HCT116 (cell line): ENCODE measurements around the gene CST6. TPM values are rescaled to one million over a fixed set of nuclear protein-coding genes. Genes with fewer than 3 reads are reported as not detected.

Experiments
- ATAC-seq: fragments of 200-7000 bp; cut with Tn5 transposase; 2 replicates; pipeline ENCODE4 v1.9.1; 2020; ENCODE audit warnings: mild to moderate bottlenecking, moderate library complexity
- BruUV-seq: library from RNA; stranded (reverse); fragments of 400-500 nt; replicated peaks from 2 replicates; lab custom pipeline; 2021; lab: Mats Ljungman, UMichigan
- CTCF ChIA-PET: fragments of 300-600 bp; sonication (Branson Sonifier 250); formaldehyde crosslinking; loops from one replicate; lab custom pipeline; 2021; ENCODE audit warnings: antibody characterized with exemption; lab: Charles Lee
- POLR2A ChIA-PET: fragments of 300-600, 350-600 bp; sonication (Branson Sonifier 250); formaldehyde crosslinking; loops from one replicate; lab custom pipeline; 2021; ENCODE audit warnings: antibody characterized with exemption; lab: Charles Lee
- RAD21 ChIA-PET, 2 experiments: fragments of 300-600 bp; sonication (Branson Sonifier 250); formaldehyde crosslinking; loops; one replicate each; lab custom pipeline; 2023; ENCODE audit warnings: low total read pairs in 2 of 2; ENCODE audit not compliant: uncharacterized antibody in 2 of 2, unreplicated experiment in 2 of 2, low non-redundant PET in 1 of 2; lab: Charles Lee
- DNase-seq: peaks from one replicate; pipeline ENCODE4 v3.0.0-alpha.2; 2010; ENCODE audit warnings: low read depth, low spot score
- H2AFZ ChIP-seq: fragments of 200-600 bp; shearing (Covaris generic), sonication (generic); 2 replicates; pipeline ENCODE4 v1.6.1; 2017; ENCODE audit warnings: low read depth, mixed run types, mixed read lengths, antibody characterized with exemption, low read length; ENCODE audit not compliant: poor library complexity, severe bottlenecking
- H3K27ac ChIP-seq: 2 replicates; pipeline ENCODE4 v1.5.1; 2012; ENCODE audit warnings: low read depth, low read length
- H3K27me3 ChIP-seq: fragments of 200-600 bp; sonication (generic); 2 replicates; pipeline ENCODE4 v1.6.1; 2016; ENCODE audit warnings: mixed run types, low read length, mixed read lengths; ENCODE audit not compliant: insufficient read depth
- H3K36me3 ChIP-seq, 2 experiments: fragments of 200-500 bp in 1 of 2; fragments of 200-600 bp in 1 of 2; sonication (Bioruptor generic) in 1 of 2; sonication (generic) in 1 of 2; 2 replicates each; pipeline versions ENCODE4 v1.5.1 to v1.6.1; 2014 to 2016; ENCODE audit warnings: low read length in 2 of 2, inconsistent platforms in 1 of 2, mixed read lengths in 1 of 2, mixed run types in 1 of 2; ENCODE audit not compliant: insufficient read depth in 2 of 2, control insufficient read depth in 1 of 2
- H3K4me1 ChIP-seq, 2 experiments: fragments of 200-600 bp in 1 of 2; sonication (generic) in 1 of 2; 2 replicates each; pipeline versions ENCODE4 v1.5.1 to v1.6.1; 2012 to 2017; ENCODE audit warnings: low read length in 2 of 2, inconsistent platforms in 1 of 2, mild to moderate bottlenecking in 1 of 2, mixed read lengths in 1 of 2, mixed run types in 1 of 2, moderate library complexity in 1 of 2; ENCODE audit not compliant: insufficient read depth in 2 of 2, control insufficient read depth in 1 of 2
- H3K4me2 ChIP-seq: fragments of 200-600 bp; sonication (generic); 2 replicates; pipeline ENCODE4 v1.6.1; 2017; ENCODE audit warnings: mixed run types, low read length, mixed read lengths
- H3K4me3 ChIP-seq, 2 experiments: fragments of 200-600 bp in 1 of 2; sonication (generic) in 1 of 2; replicated peaks in 1 of 2; 2 replicates each; pipeline ENCODE4 v1.5.1; 2011 to 2016; ENCODE audit warnings: low read length in 2 of 2, control low read depth in 1 of 2, low read depth in 1 of 2, mild to moderate bottlenecking in 1 of 2, mixed read lengths in 1 of 2, mixed run types in 1 of 2
- H3K79me2 ChIP-seq: fragments of 200-600 bp; sonication (generic); 2 replicates; pipeline ENCODE4 v1.6.1; 2017; ENCODE audit warnings: mild to moderate bottlenecking, mixed run types, low read length, moderate library complexity, mixed read lengths; ENCODE audit not compliant: insufficient read depth
- H3K9ac ChIP-seq: fragments of 200-600 bp; sonication (generic); 2 replicates; pipeline ENCODE4 v1.6.1; 2016; ENCODE audit warnings: low read length, mixed read lengths
- H3K9me2 ChIP-seq: fragments of 200-600 bp; sonication (generic), shearing (Covaris generic); 2 replicates; pipeline ENCODE4 v1.6.1; 2017; ENCODE audit warnings: mixed run types, mild to moderate bottlenecking, moderate library complexity; ENCODE audit not compliant: insufficient read depth
- H3K9me3 ChIP-seq, 2 experiments: fragments of 200-500 bp in 1 of 2; fragments of 200-600 bp in 1 of 2; sonication (Bioruptor generic) in 1 of 2; sonication (generic) in 1 of 2; 2 replicates each; pipeline ENCODE4 v1.6.1; 2014 to 2017; ENCODE audit warnings: low read length in 2 of 2, mixed read lengths in 2 of 2, inconsistent platforms in 1 of 2, low read depth in 1 of 2, mild to moderate bottlenecking in 1 of 2, mixed run types in 1 of 2, moderate library complexity in 1 of 2; ENCODE audit not compliant: control insufficient read depth in 1 of 2, insufficient read depth in 1 of 2
- H4K20me1 ChIP-seq: fragments of 200-600 bp; sonication (generic), shearing (Covaris generic); 2 replicates; pipeline ENCODE4 v1.6.1; 2017; ENCODE audit warnings: mixed run types, mild to moderate bottlenecking, moderate library complexity; ENCODE audit not compliant: insufficient read depth
- CTCF ChIP-seq, 3 experiments: fragments of 200-600 bp in 1 of 3; sonication (generic) in 1 of 3; IDR thresholded peaks in 2 of 3; conservative IDR thresholded peaks in 1 of 3; 2 replicates each; pipeline ENCODE4 v1.5.1; 2012 to 2017; ENCODE audit warnings: low read depth in 2 of 3, low read length in 2 of 3, antibody characterized with exemption in 1 of 3, borderline replicate concordance in 1 of 3, control low read depth in 1 of 3, mild to moderate bottlenecking in 1 of 3, mixed read lengths in 1 of 3, mixed run types in 1 of 3, moderate library complexity in 1 of 3; ENCODE audit not compliant: insufficient read depth in 1 of 3
- EGR1 ChIP-seq: IDR thresholded peaks from 2 replicates; pipeline ENCODE4 v1.6.1; 2012; ENCODE audit warnings: low read depth
- EZH2 ChIP-seq: fragments of 200-600 bp; sonication (generic); IDR thresholded peaks from 2 replicates; pipeline ENCODE4 v1.6.1; 2017; ENCODE audit warnings: antibody characterized with exemption, mixed run types
- EZH2phosphoT487 ChIP-seq: fragments of 200-600 bp; IDR thresholded peaks from 2 replicates; pipeline ENCODE4 v1.6.1; 2018; ENCODE audit warnings: antibody characterized with exemption, borderline replicate concordance
- MAX ChIP-seq: IDR thresholded peaks from 2 replicates; pipeline ENCODE4 v1.6.1; 2012
- intact Hi-C: fragments of 100-400 bp; cut with micrococcal nuclease; formaldehyde crosslinking; loops from 2 replicates; pipeline ENCODE4 v1.10.0; 2022
- total RNA-seq: library from RNA; stranded (reverse); gene quantifications from one replicate; pipeline ENCODE4 v1.2.1, GENCODE V29; 2021; ENCODE audit not compliant: unreplicated experiment

The CST6 gene
- total RNA-seq, 1 experiment from 2014 or later, result 68.1 TPM

GRCh38 chr11:66026017-66026529 lies 14.3 kb downstream of the CST6 start, which contains the start of gene CATSPER1:
Gene CATSPER1 (minus strand): TSS chr11:66026479. CDS start chr11:66026379, 100 bp downstream.
- H2AFZ ChIP-seq, result no peak within 1 kb of the TSS
- ATAC-seq, result no peak
- no peaks in the 10 kb centered on the region for H3K9me3 ChIP-seq
- no peaks in the 10 kb centered on the region for H3K27me3 ChIP-seq
- peaks cover 11 to 19% of the 10 kb centered on the region in 2 experiments for H3K4me1 ChIP-seq
- intact Hi-C loops, result no loop called here
- BruUV-seq, result no TSS peak
- ChIA-PET RAD21 (no interaction called here), POLR2A (no interaction called here), CTCF (interaction anchor here (1.4 kb wide), 1 partner anchor 19 kb away, joined by 6 read pairs; no protein-coding TSS in a partner anchor)
- H3K27ac ChIP-seq, result no peak within 1 kb of the TSS
- no peak for TF ChIP-seq MAX
- TF ChIP-seq EZH2, result no peak
- TF ChIP-seq CTCF (IDR thresholded peaks at IDR 0.05 in 2 of 3, conservative IDR thresholded peaks at IDR 0.05 in 1 of 3; ENCODE audit: borderline replicate concordance in 1 of 3, insufficient read depth in 1 of 3, low read depth in 2 of 3, low read length in 2 of 3), result no peak
- TF ChIP-seq EZH2phosphoT487, result no peak
- TF ChIP-seq EGR1, result no peak
- H3K36me3 ChIP-seq, result no peaks in the 10 kb centered on the region
- H3K79me2 ChIP-seq, result no peaks in the 10 kb centered on the region
- H3K4me2 ChIP-seq, result no peak within 1 kb of the TSS
- H3K9ac ChIP-seq, result no peak within 1 kb of the TSS
- H3K4me3 ChIP-seq, result no peak within 1 kb of the TSS
- DNase-seq, result no peak
- H3K9me2 ChIP-seq, result no peaks in the 10 kb centered on the region
- no peaks in the 10 kb centered on the region for H4K20me1 ChIP-seq
